Right lobe of liver (tissue), 4 donors: ENCODE measurements around the gene NKAIN1.

Source experiments
- CTCF ChIP-seq, 4 donors: fragments of 200-600 bp in 3 of 4; fragments of 450-650 bp in 1 of 4; IDR thresholded peaks; one replicate each; pipeline versions ENCODE4 v1.5.1 to v1.8.0; 2016 to 2022; ENCODE audit warnings: antibody characterized with exemption in 4 of 4, mild to moderate bottlenecking in 2 of 4
- POLR2A ChIP-seq: fragments of 450-650 bp; IDR thresholded peaks from one replicate; pipeline ENCODE4 v1.6.1; 2017; ENCODE audit warnings: antibody characterized with exemption, mild to moderate bottlenecking
- donor health status: DM: no; HTN: no; CAD: no.
- donor health status: DM: no; HTN: no; CAD: no.
- donor health status: DM: no; HTN: yes; CAD: no.

GRCh38 chr1:31203215-31203614 lies 36.5 kb downstream of the NKAIN1 start:
- TF ChIP-seq CTCF (IDR thresholded peaks at IDR 0.05): no peak
- no peak for TF ChIP-seq POLR2A
